CD4-positive, alpha-beta T cell (primary cell): ENCODE measurements around the gene WDR3. TPM values are rescaled to one million over a fixed set of nuclear protein-coding genes. Genes with fewer than 3 reads are reported as not detected.

Experiments
- ATAC-seq: fragments of 200-7000 bp; cut with Tn5 transposase; one replicate; pipeline ENCODE4 v1.10.0; 2022; ENCODE audit warnings: mild to moderate bottlenecking; ENCODE audit not compliant: poor library complexity
- CTCF ChIA-PET: fragments of 350-600 bp; sonication (Branson Sonifier 250); formaldehyde crosslinking; loops from one replicate; lab custom pipeline; 2021; ENCODE audit warnings: antibody characterized with exemption, inconsistent platforms; lab: Charles Lee
- POLR2A ChIA-PET: fragments of 350-600 bp; sonication (Branson Sonifier 250); formaldehyde crosslinking; loops from one replicate; lab custom pipeline; 2021; ENCODE audit warnings: antibody characterized with exemption, inconsistent platforms; lab: Charles Lee
- DNase-seq, 14 experiments: peaks; one replicate each; pipeline ENCODE4 v3.0.0-alpha.2; 2013 to 2020; ENCODE audit warnings: mixed read lengths in 2 of 14
- H3K27ac ChIP-seq, 2 donors: one replicate each; pipeline versions ENCODE4 v1.5.1 to v1.7.0; 2013; ENCODE audit warnings: low read length in 2 of 2, low read depth in 1 of 2, mild to moderate bottlenecking in 1 of 2
- H3K27me3 ChIP-seq, 2 experiments: 1 replicate in 1 of 2; 2 replicates in 1 of 2; pipeline versions ENCODE4 v1.6.1 to v1.7.0; 2013; ENCODE audit warnings: low read length in 2 of 2, control low read depth in 1 of 2, mild to moderate bottlenecking in 1 of 2, moderate library complexity in 1 of 2; ENCODE audit not compliant: insufficient read depth in 2 of 2, control insufficient read depth in 1 of 2
- H3K36me3 ChIP-seq: one replicate; pipeline ENCODE4 v1.6.1; 2013; ENCODE audit warnings: low read length, control low read depth; ENCODE audit not compliant: insufficient read depth
- H3K4me1 ChIP-seq: one replicate; pipeline ENCODE4 v1.6.1; 2013; ENCODE audit warnings: low read length, control low read depth; ENCODE audit not compliant: insufficient read depth
- H3K4me3 ChIP-seq: one replicate; pipeline ENCODE4 v1.5.1; 2013; ENCODE audit warnings: mild to moderate bottlenecking, low read length, moderate library complexity
- H3K9me3 ChIP-seq, 2 experiments: 1 replicate in 1 of 2; 2 replicates in 1 of 2; pipeline versions ENCODE4 v1.6.1 to v1.7.0; 2013; ENCODE audit warnings: low read length in 2 of 2, mild to moderate bottlenecking in 2 of 2, control low read depth in 1 of 2, moderate library complexity in 1 of 2; ENCODE audit not compliant: control insufficient read depth in 1 of 2, insufficient read depth in 1 of 2
- H3K27ac Mint-ChIP-seq: one replicate; pipeline ENCODE4 v1.8.0; 2020; ENCODE audit warnings: mixed read lengths
- H3K27me3 Mint-ChIP-seq: one replicate; pipeline ENCODE4 v1.8.0; 2021; ENCODE audit warnings: mixed read lengths
- H3K36me3 Mint-ChIP-seq: one replicate; pipeline ENCODE4 v1.8.0; 2021; ENCODE audit warnings: low read depth, mixed read lengths
- H3K4me1 Mint-ChIP-seq: one replicate; pipeline ENCODE4 v1.8.0; 2021; ENCODE audit warnings: low read depth, mixed read lengths
- H3K4me3 Mint-ChIP-seq: one replicate; pipeline ENCODE4 v1.8.0; 2020; ENCODE audit warnings: mild to moderate bottlenecking, mixed read lengths
- H3K9me3 Mint-ChIP-seq: one replicate; pipeline ENCODE4 v1.8.0; 2020; ENCODE audit warnings: mixed read lengths
- CTCF ChIP-seq: fragments of 200-600 bp; IDR thresholded peaks from one replicate; pipeline ENCODE4 v1.8.0; 2022; ENCODE audit warnings: antibody characterized with exemption, mild to moderate bottlenecking
- intact Hi-C, 2 experiments: fragments of 100-400 bp; cut with DNase I in 1 of 2; cut with micrococcal nuclease in 1 of 2; formaldehyde crosslinking; loops; one replicate each; pipeline versions ENCODE4 v1.15.1 to v1.9.0; 2023 to 2025; cut with DNase I, micrococcal nuclease
- total RNA-seq, 174 experiments: library from RNA in 2 of 174; stranded (reverse) in 2 of 174; gene quantifications; one replicate each; pipeline ENCODE4 v1.2.3 and lab custom pipeline; 2021 to 2026

The WDR3 gene
- total RNA-seq, 2 experiments from 2014 or later = 5.8 to 7.5 TPM

GRCh38 chr1:117890452-117890851 lies 39.1 kb upstream of the WDR3 start:
- no peak overlapping the region for H3K27ac Mint-ChIP-seq
- ChIA-PET POLR2A (no interaction called here), CTCF (no interaction called here)
- Histone ChIP-seq H3K36me3 (peaks cover 12% of the 10 kb centered on the region), H3K27ac (no peak overlapping the region), H3K9me3 (no peaks in the 10 kb centered on the region), H3K27me3 (no peaks in the 10 kb centered on the region), H3K4me3 (no peak overlapping the region), H3K4me1 (no peaks in the 10 kb centered on the region)
- no peak overlapping the region for H3K4me3 Mint-ChIP-seq
- TF ChIP-seq CTCF = no peak
- DNase-seq (no peak), ATAC-seq (no peak)
- intact Hi-C loops = loop anchor here (10.0 kb wide), 3 partner anchors 136 to 1254 kb away; partner anchors contain the start of genes TTF2 (in 1 of the 2) and WARS2 (in 1 of the 2)
- H3K27me3 Mint-ChIP-seq = no peaks in the 10 kb centered on the region
- H3K9me3 Mint-ChIP-seq = no peaks in the 10 kb centered on the region
- H3K4me1 Mint-ChIP-seq = no peaks in the 10 kb centered on the region
- peaks cover 69% of the 10 kb centered on the region for H3K36me3 Mint-ChIP-seq

GRCh38 chr1:117892512-117892911 lies 37.0 kb upstream of the WDR3 start:
- no peak overlapping the region for H3K4me3 ChIP-seq
- H3K36me3 Mint-ChIP-seq = peaks cover 69% of the 10 kb centered on the region
- H3K4me1 Mint-ChIP-seq = no peaks in the 10 kb centered on the region
- no peaks in the 10 kb centered on the region for H3K9me3 ChIP-seq
- intact Hi-C loops = loop anchor here (10.0 kb wide), 3 partner anchors 138 to 1252 kb away; partner anchors contain the start of genes TTF2 (in 1 of the 2) and WARS2 (in 1 of the 2)
- H3K27ac Mint-ChIP-seq = no peak overlapping the region
- TF ChIP-seq CTCF = no peak
- H3K4me1 ChIP-seq = no peaks in the 10 kb centered on the region
- no peaks in the 10 kb centered on the region for H3K27me3 Mint-ChIP-seq
- no peak overlapping the region for H3K27ac ChIP-seq
- ATAC-seq = no peak
- H3K27me3 ChIP-seq = no peaks in the 10 kb centered on the region
- H3K36me3 ChIP-seq = peaks cover 21% of the 10 kb centered on the region
- DNase-seq = no peak
- H3K4me3 Mint-ChIP-seq = no peak overlapping the region
- ChIA-PET CTCF (no interaction called here), POLR2A (no interaction called here)
- no peaks in the 10 kb centered on the region for H3K9me3 Mint-ChIP-seq

GRCh38 chr1:117894078-117894477 lies 35.5 kb upstream of the WDR3 start:
- Mint-ChIP-seq H3K36me3 (peaks cover 73% of the 10 kb centered on the region), H3K9me3 (no peaks in the 10 kb centered on the region), H3K27ac (no peak overlapping the region), H3K4me3 (no peak overlapping the region), H3K4me1 (no peaks in the 10 kb centered on the region), H3K27me3 (no peaks in the 10 kb centered on the region)
- Histone ChIP-seq H3K9me3 (no peaks in the 10 kb centered on the region), H3K27me3 (no peaks in the 10 kb centered on the region), H3K4me1 (no peaks in the 10 kb centered on the region), H3K36me3 (peaks cover 30% of the 10 kb centered on the region), H3K27ac (no peak overlapping the region), H3K4me3 (no peak overlapping the region)
- ATAC-seq (no peak), DNase-seq (no peak)
- intact Hi-C loops = loop anchor here (10.0 kb wide), 3 partner anchors 139 to 1251 kb away; partner anchors contain the start of genes TTF2 (in 1 of the 2) and WARS2 (in 1 of the 2)
- TF ChIP-seq CTCF = no peak
- ChIA-PET CTCF (interaction anchor here (1.4 kb wide), 1 partner anchor 359 kb away, joined by 3 read pairs; no protein-coding TSS in a partner anchor), POLR2A (no interaction called here)
